ENCODE data around the gene METAP1.
"Not testable (repeated sequence)": the region's sequence is repeated elsewhere in the genome, so short reads cannot be mapped to it uniquely, and the experiment has no call there.

METAP1 gene

DNA sequence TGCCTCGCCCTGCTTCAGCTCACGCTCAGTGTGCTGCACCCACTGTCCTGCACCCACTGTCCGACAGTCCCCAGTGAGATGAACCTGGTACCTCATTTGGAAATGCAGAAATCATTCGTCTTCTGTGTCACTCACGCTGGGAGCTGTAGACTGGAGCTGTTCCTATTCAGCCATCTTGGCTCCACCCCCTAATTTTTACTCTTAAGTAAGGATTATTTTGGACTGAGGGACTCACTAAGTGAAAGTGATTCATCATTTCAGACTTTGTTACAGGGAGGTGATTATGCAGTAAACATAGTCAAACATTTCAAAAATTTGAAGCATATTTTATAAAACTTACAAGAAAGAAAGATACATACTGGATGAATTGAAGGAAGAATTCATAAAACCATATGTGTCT is 104.3 kb downstream of the METAP1 start:
- not testable (repeated sequence) for DNase-seq (ENCODE audit: low spot score)

GRCh38 chr4:99100876-99101275 is 105.4 kb downstream of the METAP1 start:
- no peak for DNase-seq (ENCODE audit: low spot score)

GRCh38 chr4:99102634-99103033 is 107.1 kb downstream of the METAP1 start:
- no peak for DNase-seq (ENCODE audit: low spot score)

GRCh38 chr4:99103166-99103565 is 107.6 kb downstream of the METAP1 start:
- DNase-seq (ENCODE audit: low spot score) = no peak

- DNase-seq (ENCODE audit: low spot score) = no peak
These were observed 108.6 kb downstream of the METAP1 start for GRCh38 chr4:99104153-99104552.

GRCh38 chr4:99109286-99109685 is 113.8 kb downstream of the METAP1 start:
- DNase-seq (ENCODE audit: low spot score) = not testable (repeated sequence)
